Measurements from ENCODE around the gene RWDD3.

DNA sequence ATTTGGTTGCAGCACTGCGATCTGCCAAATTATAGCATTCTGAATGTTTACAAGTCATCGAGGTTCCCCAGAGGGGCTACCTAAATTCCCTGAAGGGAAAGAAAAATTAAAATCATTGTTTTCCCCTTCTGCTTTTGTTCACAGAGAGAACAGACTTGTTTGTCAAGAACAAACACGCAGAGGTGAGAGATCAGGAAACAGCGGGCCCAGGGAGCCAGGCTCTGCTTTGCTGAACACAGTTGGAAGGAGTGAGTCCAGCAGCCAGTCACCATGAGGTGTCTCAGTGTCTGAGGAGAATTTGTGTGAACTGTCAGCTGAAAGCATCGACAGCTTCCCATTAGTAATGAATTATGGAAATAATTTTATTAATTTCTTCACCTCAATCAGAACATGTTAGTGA, 52.5 kb downstream of the RWDD3 start:
- TF ChIP-seq POLR2A (IDR thresholded peaks at IDR 0.05) = no peak
- TF ChIP-seq, protein P1, sequence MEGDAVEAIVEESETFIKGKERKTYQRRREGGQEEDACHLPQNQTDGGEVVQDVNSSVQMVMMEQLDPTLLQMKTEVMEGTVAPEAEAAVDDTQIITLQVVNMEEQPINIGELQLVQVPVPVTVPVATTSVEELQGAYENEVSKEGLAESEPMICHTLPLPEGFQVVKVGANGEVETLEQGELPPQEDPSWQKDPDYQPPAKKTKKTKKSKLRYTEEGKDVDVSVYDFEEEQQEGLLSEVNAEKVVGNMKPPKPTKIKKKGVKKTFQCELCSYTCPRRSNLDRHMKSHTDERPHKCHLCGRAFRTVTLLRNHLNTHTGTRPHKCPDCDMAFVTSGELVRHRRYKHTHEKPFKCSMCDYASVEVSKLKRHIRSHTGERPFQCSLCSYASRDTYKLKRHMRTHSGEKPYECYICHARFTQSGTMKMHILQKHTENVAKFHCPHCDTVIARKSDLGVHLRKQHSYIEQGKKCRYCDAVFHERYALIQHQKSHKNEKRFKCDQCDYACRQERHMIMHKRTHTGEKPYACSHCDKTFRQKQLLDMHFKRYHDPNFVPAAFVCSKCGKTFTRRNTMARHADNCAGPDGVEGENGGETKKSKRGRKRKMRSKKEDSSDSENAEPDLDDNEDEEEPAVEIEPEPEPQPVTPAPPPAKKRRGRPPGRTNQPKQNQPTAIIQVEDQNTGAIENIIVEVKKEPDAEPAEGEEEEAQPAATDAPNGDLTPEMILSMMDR (IDR thresholded peaks at IDR 0.05) = no peak
